ENCODE measurements around the gene TRNT1. TPM values are rescaled to one million over a fixed set of nuclear protein-coding genes. Genes with fewer than 3 reads are reported as not detected.

Gene TRNT1
- total RNA-seq, result 10 to 100 TPM; 23.2 to 23.6 TPM
- long read RNA-seq, donor 1, partial matches to known transcripts, result 1 of 8 reads
- long read RNA-seq, donor 1, other reads (novel, unspliced or antisense), result 3 of 8 reads
- long read RNA-seq, donor 2, transcript TRNT1-201 (8 exons, 2,276 nt), result major isoform, 24 of 50 reads
- long read RNA-seq, donor 2, partial matches to known transcripts, result 11 of 50 reads
- long read RNA-seq, donor 2, other reads (novel, unspliced or antisense), result 11 of 50 reads

- intact Hi-C loops (cut with DNase I), result no loop called here
- peak; percentile 99 for DNase-seq (ENCODE audit: low spot score)
These were observed at the start of gene TRNT1 for GRCh38 chr3:3126477-3127431. TSS of gene TRNT1 (plus strand) at chr3:3126940. CDS start at chr3:3129041, 2,101 bp downstream.

- no peak for DNase-seq (ENCODE audit: low spot score)
- intact Hi-C loops (cut with DNase I), result no loop called here
These were observed 46.4 kb upstream of the TRNT1 start for GRCh38 chr3:3080309-3080708.

- no peak for DNase-seq (ENCODE audit: low spot score)
- intact Hi-C loops (cut with DNase I), result no loop called here
These were observed 45.1 kb upstream of the TRNT1 start for GRCh38 chr3:3081381-3082233.

GRCh38 chr3:3082234-3082924 is 44.4 kb upstream of the TRNT1 start:
- DNase-seq (ENCODE audit: low spot score), result no peak
- intact Hi-C loops (cut with DNase I), result no loop called here

GRCh38 chr3:3084890-3085289 is 41.9 kb upstream of the TRNT1 start:
- intact Hi-C loops (cut with DNase I), result no loop called here
- DNase-seq (ENCODE audit: low spot score), result no peak

GRCh38 chr3:3085782-3086181 is 41.0 kb upstream of the TRNT1 start:
- intact Hi-C loops (cut with DNase I), result no loop called here
- no peak for DNase-seq (ENCODE audit: low spot score)

GRCh38 chr3:3086239-3086638 is 40.5 kb upstream of the TRNT1 start:
- intact Hi-C loops (cut with DNase I), result no loop called here
- DNase-seq (ENCODE audit: low spot score), result no peak

- intact Hi-C loops (cut with DNase I), result no loop called here
- no peak for DNase-seq (ENCODE audit: low spot score)
These were observed 39.5 kb upstream of the TRNT1 start for GRCh38 chr3:3087279-3087678.

GRCh38 chr3:3087716-3088465 is 38.8 kb upstream of the TRNT1 start:
- no peak for DNase-seq (ENCODE audit: low spot score)
- intact Hi-C loops (cut with DNase I), result no loop called here

- intact Hi-C loops (cut with DNase I), result no loop called here
- no peak for DNase-seq (ENCODE audit: low spot score)
These were observed 37.7 kb upstream of the TRNT1 start for GRCh38 chr3:3089017-3089416.

- intact Hi-C loops (cut with DNase I), result no loop called here
- DNase-seq (ENCODE audit: low spot score), result no peak
These were observed 28.8 kb upstream of the TRNT1 start for GRCh38 chr3:3097958-3098357.

GRCh38 chr3:3101660-3102458 is 24.9 kb upstream of the TRNT1 start:
- intact Hi-C loops (cut with DNase I), result no loop called here
- no peak for DNase-seq (ENCODE audit: low spot score)

- intact Hi-C loops (cut with DNase I), result no loop called here
- DNase-seq (ENCODE audit: low spot score), result no peak
These were observed 24.0 kb upstream of the TRNT1 start for GRCh38 chr3:3102751-3103150.

- DNase-seq (ENCODE audit: low spot score), result no peak
These were observed 21.5 kb upstream of the TRNT1 start for GRCh38 chr3:3105246-3105645.

GRCh38 chr3:3105815-3106214 is 20.9 kb upstream of the TRNT1 start:
- intact Hi-C loops (cut with DNase I), result no loop called here

More at GRCh38 chr3:3105246-3105645, 21.5 kb upstream of the TRNT1 start:
- intact Hi-C loops (cut with DNase I), result no loop called here

GRCh38 chr3:3107181-3107580 is 19.6 kb upstream of the TRNT1 start:
- no peak for DNase-seq (ENCODE audit: low spot score)
- intact Hi-C loops (cut with DNase I), result no loop called here

More at GRCh38 chr3:3105815-3106214, 20.9 kb upstream of the TRNT1 start:
- DNase-seq (ENCODE audit: low spot score), result no peak

- intact Hi-C loops (cut with DNase I), result no loop called here
- DNase-seq (ENCODE audit: low spot score), result no peak
These were observed 18.9 kb upstream of the TRNT1 start for GRCh38 chr3:3107858-3108257.

All from posterior vena cava (tissue), 2 donors.